HS-27A (cell line): ENCODE measurements around the gene AIMP1.
"Not testable (repeated sequence)": the region's sequence is repeated elsewhere in the genome, so short reads cannot be mapped to it uniquely, and the experiment has no call there.

Experiments used
- DNase-seq: peaks from one replicate; pipeline ENCODE4 v3.0.0-alpha.2; 2012; ENCODE audit warnings: low read depth, missing footprints

AIMP1 gene

DNA sequence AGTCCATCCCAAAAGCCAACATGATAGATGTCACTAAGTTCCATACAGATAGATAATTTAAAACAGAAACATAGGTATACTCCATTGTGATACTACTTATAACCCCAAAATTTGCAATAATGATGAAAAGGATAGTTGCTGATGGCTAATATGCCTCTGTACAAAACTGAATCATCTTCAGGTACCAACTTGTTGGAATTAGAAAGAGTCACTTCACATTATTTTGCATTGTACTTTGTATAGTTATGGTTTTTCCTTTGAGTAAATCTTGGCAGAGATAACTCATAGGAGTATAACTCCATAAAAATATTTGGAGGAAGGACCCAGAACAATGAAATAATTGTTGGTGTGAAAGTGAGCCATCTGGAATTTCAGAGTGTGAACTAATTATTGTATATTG, 34.7 kb downstream of the AIMP1 start:
- DNase-seq = no peak

DNA sequence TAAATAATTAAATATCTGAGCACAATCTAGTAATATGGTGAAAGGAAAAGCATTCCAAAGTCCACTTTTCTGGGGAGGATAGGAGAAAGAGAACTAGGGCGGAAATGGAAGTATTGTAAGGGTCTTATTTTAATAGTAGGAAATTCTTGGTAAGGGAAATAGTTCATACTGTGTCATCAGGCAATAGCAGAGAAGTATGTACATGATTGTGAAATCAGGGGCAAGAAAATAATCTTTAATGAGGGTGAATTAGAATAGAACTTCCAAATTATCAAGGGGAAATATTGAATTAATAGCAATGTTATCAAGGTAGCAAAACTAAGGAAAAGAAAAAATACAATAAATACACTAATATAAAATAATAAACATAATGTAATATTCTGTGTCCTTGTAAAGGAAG, 37.4 kb downstream of the AIMP1 start:
- no peak for DNase-seq

DNA sequence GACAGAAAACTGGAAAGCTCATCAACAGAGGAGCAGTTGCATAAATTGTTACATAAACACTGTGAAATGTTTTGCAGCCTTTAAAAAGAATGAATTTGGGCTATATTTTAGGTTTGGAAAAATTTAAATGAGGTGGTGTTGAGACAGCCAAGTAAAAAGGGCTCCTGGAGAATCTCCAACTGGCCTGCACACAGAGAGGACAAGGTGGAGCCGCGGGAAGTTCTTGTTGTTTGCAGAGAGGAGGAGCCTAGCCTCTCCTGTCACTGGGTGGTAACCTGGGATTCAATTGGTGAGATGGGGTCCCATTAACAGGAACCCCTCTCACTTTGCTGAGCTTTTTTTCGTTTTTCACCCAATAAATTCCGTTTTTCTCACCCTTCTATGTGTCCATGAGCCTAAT, 38.8 kb downstream of the AIMP1 start:
- DNase-seq = no peak

DNA sequence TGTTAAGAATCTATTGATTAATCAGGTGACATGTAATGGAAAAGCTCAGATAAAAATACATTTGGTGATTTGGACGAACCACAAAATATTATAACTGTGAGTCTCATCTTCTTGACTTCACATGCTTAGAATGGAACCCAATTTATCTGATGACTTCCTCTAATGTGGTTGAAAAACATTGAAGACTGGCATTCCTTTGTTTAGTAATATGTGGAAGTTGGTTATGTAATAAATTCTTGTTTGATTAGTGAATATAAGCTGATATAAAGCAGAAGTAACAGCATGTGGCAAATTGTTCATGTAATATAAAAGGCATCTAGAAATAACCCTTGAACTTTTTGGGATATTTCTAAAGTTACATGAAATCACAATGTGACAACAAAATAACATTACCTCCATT, 42.5 kb downstream of the AIMP1 start:
- DNase-seq = peak; percentile 72

DNA sequence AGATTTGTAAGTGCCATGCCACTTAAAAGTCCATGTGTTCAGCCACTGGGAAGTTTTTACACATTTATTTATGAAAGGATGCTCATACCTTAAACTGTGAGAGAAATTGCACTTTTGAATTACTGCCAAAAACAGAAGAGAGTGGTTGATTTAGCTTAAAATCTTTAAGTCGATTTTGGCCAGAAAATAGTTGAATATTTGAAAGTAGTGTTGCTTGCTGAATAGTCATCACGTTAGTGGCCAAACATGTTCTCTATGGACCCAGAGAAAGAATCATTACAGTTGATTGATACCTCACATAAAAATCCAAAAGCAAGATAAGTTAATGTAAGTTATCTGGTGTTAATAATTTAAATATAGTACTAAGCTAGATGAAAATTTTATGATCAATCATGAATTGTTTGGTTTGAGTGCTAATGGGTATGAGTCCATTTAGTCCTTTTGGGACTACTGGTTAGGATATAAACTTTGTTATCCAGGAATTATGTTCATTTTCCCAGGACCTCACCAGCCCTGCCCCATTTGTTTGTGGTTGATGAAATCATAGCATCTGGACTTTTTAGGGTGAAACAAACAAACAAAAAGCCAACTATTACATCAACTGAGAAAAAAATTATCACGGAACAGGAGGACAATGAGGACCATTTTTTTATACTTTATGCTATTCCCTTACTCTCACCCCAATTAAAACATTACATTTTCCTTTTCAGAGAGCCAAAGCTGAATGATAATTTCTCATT, 45.9 kb downstream of the AIMP1 start:
- DNase-seq = no peak

DNA sequence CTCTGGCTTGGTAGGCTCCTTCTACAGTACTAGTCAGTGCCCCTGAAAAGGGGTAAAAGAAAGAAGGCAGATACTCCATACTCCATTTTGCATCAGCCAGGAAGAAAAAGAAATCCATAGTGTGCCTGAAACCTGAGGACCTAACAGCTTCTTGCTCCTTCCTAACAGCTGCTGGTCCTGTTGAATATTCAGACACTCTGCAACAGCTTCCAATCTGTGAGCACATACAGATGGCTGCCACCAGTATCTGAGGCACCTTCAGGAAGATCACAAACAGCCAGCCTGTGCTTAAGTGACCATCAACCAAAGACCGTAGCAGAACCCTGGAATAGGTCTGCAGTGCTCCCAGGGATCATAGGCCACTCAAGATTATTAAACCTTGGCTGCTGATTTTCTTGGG, 47.9 kb downstream of the AIMP1 start:
- DNase-seq = no peak

DNA sequence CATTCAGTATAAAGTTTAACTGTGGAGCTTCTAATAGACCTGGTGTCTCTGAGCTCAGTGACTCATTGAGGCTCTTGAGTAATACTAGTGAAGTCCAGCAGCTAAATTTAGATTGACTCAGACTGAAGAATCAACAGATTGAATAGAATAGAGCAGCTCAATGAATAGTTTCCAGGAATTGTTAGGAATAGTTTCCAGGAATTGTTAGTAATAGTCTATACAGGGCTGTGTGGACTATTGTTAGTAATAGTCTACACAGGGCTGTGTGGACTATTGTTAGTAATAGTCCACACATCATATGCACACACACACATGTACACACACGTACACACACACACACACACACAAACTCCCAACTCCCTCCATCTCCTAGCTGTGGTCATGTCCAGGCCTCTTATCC, 49.3 kb downstream of the AIMP1 start:
- DNase-seq = peak; percentile 78

DNA sequence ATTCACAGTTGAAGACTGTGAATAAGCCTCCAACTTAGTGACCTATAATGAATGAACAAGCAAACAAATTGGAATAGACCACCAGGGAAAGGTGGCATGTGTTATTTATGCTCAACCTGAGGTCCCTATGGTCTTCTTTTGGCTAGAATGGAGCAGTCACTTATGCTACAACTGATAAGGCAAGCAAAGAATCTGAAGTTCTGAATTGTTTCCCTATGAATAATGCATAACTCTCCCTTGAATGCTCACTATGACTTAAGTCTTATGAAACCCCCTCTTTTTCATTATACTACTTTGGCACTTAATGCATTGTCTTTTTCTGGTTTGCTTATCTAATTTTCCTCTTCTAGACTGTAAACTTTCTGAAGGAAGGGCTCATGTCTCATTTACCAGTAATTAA, 49.7 kb downstream of the AIMP1 start:
- DNase-seq = peak; percentile 75

DNA sequence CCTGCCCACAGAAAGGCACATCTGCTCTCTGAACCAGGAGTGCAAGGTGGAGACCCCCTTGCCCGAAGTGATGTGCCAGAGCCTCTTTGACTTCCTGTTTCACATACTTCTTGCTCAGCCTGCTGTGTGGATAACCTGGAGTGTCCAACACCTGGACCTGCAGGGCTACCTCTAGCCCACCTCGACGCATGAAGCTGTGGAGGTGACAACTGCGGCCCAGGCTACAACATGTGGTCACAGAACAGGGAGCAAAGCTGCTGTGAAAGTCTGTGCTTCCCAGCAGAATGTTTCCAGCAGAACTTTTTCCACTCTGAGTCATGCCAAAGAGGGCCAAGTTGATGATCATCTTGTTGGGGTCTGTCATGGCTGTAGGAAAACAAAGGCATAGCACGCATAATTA, 50.7 kb downstream of the AIMP1 start:
- no peak for DNase-seq

DNA sequence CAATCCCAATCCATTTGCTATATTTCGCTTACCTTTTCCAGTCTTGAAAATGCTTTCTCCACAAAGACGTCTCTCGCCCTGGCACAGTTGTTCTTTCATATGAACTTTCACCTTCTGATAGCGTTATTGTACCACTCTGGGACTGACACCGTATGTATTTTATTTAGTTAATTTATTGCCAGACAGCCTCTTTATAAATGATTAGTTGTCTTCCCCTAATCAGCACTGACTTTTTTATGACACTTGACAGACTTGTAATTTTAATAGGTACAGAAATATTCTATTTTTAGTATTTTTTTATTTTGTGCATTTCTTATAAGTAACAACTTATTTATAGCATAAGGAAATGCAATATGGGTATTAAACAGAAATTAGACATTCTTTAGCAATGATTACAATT, 52.3 kb downstream of the AIMP1 start, which contains the start of gene GIMD1:
Gene GIMD1, minus strand, starts transcription at position 101 of the 400 bp plus-strand sequence. CDS start 1,343 bp downstream, outside the sequence.
- no peak for DNase-seq

DNA sequence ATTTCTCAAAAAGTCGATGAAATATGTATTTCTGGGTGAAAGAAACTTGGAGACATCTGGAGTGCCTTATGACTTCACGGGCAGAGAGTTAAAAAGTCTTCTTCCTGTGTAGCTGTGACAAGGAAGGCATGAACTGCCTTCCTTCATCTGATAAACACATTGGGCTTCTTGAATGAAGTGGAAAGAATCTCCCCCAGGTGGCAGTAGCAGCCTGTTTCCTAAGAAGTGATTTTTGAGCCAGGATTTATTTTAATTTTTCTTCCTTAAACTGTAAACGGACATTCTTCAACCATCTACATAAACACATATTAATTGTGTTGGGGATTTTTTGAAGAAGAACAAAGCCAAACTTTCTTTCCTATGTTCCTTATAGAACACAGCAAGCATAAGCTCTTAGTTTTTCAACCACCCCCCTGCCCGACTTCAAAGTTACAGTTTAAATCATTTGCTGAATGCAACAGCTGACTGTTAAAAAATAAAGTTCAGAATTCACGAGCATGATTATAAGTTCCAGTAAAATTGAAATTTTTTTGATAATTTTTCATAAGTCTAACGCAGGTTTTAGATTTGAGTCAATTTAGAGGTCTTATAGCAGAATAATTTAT, 53.2 kb downstream of the AIMP1 start:
- DNase-seq = peak; percentile 85

DNA sequence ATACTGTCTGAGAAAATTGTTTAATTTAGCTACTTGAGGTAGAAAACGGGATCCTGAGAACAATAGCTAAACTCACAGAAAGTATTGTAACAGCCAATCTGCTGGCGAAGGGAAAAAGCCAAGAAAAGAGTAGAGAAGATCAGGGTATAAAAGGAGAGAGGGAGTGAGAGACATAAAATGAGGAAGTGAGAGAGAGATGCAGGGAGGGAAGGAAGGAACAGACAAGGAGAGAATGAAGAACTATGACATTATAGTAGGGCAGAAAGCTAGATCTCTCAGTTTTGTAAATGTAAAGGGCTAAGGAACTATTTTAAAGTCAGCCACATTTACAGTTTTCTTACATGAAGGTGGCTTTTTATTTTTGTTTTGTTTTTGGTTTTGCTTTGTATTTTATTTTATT, 53.9 kb downstream of the AIMP1 start:
- DNase-seq = no peak

DNA sequence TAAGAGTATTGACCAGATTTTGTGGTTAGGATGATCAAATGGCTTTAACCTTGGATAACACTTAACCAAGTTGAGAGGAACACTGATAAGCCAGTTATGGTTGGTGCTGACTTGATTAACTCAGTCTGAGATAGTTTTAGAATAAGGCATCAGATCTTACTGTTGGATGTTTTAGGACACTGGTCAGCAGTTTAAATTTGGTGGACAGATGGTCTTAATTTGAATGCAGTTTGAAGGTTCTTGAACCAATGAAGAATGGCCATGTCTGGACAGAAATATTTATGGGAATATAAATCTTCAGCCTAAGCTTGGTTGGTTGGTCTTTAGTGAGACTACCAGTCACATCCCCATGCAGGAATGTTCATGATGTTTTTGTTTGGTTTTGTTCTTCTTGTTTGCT, 54.8 kb downstream of the AIMP1 start:
- no peak for DNase-seq

DNA sequence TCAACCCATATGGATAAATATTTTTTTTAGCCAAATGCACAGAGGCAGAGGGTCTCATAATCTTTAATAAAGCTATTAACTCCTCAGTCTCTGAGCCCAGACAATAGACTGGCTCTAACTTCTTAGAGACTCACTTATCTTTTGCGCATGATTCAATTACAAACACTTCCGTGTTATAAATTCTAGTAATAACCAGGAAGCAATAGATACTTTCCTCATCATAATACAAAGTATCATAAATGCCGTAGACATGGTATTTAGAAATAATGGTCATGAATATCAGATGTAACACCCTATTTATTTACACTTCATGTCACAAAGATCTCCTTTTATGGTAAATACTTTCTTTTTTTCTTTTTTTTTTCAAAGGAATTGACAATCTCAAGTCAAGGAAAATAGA, 56.7 kb downstream of the AIMP1 start:
- DNase-seq = no peak

DNA sequence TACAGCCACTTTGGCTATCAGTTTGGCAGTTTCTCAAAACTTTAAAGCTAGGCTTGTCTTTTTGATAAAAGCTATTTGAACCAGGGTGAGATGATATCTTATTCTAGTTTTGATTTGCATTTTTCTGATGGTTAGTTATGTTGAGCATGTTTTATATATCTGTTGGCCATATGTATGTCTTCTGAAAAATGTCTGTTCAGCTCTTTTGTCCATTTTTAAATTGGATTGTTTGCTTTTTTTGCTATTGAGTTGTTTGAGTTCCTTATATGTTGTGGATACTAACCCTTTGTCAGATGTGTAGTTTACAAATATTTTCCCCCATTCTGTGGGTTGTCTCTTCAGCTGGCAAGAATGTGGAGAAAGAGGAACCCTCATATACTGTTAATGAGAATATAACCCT, 63.8 kb downstream of the AIMP1 start:
- DNase-seq = no peak

DNA sequence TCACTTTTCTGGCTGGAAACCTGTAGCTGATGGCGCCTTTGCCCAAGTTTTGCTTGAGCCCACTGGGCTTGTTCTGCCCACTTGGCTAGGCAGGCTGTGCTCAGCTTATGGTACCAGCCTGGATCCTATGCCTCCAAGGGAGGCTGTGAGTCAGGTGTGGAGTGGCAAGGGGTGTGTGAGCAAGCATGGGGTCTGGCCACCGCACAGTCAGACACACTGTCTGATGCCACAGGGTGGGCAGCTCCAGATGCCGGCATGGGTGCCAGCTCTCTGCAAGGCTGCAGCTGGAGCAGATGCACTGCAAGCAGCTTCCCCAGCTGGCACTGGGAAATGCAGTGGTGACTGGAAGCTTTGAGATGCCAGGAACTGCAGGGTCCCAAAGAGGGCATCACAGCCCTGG, 68.5 kb downstream of the AIMP1 start:
- no peak for DNase-seq

DNA sequence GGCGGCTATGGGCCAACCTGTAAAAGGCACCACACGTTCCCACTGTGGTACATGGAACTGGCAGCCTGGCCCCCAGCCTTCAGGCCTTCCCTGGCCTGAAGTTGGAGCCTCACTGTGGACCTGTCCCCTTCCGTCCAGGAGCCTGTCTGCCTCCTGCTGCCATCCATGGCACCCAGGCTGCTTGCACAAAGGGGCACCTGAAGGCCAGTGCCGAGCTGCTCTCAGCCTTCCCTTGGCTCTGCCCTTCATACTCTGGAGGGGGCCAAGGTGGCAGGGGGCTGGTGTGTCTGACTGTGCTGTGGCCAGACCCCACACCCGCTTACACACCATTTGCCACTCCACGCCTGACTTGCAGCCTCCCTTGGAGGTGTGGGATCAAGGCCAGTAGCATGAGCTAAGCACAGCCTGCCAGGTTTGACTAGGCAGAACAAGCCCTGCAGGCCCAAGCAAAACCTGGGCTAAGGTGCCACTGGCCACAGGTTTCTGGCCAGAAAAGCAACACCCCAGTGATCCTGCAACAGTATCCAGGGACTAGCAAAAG, 69.6 kb downstream of the AIMP1 start:
- no peak for DNase-seq

DNA sequence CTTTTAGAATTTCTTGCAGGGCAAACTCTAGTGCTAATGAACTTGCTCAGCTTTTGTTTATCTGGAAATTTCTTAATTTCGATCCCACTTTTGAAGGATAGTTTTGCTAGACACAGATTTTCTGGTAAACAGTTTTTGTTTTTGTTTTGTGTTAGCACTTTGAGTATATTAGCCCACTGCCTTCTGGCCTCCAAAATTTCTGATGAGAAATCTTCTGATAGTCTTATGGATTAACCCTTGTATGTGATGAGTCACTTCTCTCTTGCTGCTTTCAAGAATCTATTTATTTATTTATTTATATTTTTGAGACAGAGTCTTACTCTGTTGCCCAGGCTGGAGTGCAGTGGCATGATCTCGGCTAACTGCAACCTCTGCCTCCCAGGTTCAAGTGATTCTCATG, 79.2 kb downstream of the AIMP1 start:
- DNase-seq = no peak

DNA sequence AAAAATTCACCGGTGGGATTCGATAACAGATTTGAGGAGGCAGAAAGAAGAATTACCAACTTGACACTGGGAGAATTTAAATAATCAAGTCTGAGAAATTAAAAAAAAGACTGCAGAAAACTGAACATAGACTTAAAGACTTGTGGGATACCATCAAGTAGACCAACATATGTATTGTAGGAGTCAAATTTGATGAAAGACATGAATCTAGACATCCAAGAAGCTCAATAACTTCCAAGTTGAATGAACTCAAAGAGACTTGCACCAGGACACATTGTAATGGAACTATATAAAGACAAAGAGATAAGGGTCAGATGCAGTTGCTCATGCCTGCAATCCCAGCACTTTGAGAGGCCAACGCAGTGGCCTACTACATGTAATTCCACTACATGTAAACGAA, 82.5 kb downstream of the AIMP1 start:
- DNase-seq = not testable (repeated sequence)
